SHP77 treated with DMSO at 0.1 percent for 48 hours (cell line): ENCODE measurements around the gene HLA-DPB1.

Experiments
- DNase-seq: peaks from one replicate; lab custom pipeline; 2025; lab: John Stamatoyannopoulos, UW

HLA-DPB1 gene

DNA sequence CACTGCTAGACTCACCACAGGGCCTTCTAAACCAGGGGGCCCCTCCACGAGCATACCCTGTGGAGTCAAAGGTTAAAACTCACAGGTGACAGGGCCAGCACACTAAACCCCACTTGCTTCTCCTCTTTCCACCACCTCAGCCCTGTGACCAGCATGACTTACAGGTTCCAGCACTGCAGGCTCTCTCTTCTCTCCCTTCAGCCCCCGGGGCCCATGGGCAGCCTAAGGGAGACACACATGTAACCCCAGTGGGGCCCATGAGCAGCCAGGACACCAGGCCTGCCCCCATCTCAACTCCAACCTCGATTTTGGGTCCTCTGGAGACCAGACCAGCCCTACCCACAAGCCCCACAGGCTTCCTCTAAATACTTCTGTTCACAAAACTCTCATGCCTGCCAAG lies 28.0 kb downstream of the HLA-DPB1 start:
- DNase-seq: no peak

DNA sequence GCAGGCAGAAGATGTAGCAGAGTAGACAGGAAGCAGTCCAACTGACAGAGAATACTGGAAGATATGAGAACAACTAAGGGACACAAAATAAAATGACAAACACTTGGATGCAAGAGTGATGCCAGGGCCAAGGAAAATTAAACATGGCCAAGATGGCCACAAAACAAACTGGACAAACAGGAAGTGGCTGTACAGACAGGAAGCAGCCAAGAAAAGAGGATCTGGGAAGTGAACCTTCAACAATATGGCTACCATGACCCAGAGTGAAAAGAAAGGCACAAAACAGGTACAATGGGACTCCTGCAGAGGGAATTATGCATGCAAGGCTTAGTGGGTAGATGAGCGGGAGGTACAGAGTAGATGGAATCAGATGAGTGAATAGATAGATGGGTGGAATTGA lies 29.1 kb downstream of the HLA-DPB1 start:
- DNase-seq: no peak

DNA sequence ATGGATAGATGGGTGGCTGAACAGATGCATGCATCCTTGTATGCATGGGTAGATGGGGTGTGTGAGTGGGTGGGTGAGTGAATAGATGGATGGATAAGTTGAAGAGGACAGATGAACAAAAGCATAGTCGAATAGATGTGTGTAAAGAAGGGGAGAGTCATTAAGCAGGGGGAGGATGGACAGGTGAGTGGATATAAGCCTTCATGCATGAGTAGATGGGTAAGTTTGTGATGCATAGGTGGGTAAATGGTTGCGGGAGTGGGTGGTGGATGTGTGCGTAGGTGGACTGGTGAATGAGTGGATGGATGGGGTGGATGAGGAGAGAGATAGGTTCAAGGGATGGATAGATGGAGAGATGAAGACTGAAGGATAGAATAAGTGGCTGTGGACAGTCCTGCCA lies 29.6 kb downstream of the HLA-DPB1 start:
- DNase-seq: no peak

DNA sequence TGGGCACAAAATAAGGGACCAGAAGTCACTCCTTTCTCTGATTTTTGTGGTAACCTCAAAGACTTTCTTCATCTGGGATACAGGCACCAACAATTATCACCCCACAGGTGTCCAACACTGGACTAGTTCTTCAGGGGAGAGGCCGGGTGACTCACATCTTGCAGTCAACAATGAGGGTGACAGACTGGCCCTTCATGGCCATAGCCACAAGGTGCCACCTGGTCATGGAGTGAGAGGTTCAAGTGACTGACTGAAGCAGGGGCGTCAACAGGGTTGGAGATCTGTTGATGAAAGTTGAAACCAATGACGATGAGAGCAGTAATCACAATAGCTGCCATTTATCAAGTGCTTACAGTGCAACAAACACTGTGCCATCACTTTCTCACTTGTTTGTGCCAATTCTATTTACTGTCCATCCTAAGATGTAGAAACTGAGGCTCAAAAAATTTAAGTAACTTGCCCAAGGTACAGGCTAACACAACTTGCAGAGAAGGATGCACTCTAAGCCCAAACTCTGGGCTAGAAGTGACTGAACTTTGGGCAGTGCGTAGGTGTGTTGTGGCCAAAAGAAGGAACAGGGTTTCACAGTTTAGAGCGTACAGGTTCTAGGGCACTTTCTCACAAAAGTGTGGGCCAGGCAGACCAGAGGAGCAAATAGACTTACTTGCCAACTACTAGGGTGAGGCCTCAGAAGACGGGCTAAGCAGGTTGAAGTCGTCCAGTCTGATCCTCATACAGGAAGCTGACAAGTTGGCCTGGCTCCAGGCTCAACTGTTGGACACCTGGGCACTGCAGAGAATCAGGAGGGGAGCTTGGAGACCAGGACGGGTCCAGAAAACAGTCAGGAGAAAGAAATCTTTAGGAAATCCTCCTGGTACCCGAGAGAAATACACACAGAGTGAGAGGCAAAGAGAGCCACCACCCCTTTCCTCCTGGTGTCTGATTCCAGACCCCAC lies 30.4 kb downstream of the HLA-DPB1 start:
- no peak for DNase-seq

DNA sequence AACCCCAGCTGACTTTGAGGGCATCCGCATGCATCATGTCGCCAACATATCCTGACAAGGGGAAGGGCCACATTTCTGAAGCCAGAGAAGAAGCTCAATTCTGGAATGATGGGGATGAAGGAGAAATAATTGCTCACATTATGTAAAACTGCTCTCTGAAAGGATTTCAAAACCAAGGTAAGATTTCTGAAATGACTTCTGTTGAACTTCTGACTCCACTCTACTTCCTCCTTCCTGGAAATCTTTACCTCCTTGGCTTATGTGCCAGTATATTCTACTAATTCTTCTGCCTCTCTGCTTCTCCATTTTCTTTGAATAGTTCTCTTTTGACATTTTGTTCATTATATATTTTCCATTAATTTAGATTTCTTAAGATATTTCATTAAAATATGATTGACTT lies 31.9 kb downstream of the HLA-DPB1 start:
- DNase-seq: no peak

DNA sequence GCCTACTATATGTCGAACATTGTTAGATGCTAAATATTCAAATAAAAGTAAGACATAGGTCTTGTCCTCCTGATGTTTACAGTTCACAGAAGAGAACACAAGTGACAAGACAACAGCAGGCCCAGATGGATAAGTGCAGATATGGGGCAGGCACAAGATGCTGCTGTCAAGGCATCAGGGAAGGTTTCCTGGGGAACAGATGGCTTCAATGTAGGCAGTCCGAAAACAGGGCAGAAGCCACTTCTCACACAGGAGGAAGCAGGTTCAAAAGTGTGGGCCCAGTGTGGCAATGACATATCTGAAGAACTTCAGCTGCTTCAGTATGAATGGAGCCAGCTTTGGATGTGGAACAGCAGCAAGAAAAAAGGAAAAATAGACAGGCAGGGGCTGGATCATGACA lies 32.5 kb downstream of the HLA-DPB1 start:
- no peak for DNase-seq

DNA sequence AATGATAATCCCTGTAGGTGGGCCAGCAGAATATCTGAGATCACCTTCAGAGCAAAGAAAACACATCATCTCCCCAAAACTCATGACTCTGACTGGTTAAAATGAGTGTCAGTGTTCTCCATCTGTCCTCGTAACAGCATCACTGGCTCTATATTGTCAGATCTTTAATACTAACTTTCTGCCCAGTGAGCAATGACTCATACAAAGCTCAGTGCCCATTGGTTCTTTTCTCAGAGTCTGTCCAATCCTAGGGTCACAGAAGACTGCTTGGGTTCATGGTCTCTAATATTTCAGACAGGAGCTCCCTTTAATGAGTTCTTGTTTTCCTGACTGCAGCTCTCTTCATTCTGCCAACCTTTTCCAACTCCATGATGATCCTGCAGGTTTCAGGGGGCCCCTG lies 36.4 kb downstream of the HLA-DPB1 start:
- no peak for DNase-seq

DNA sequence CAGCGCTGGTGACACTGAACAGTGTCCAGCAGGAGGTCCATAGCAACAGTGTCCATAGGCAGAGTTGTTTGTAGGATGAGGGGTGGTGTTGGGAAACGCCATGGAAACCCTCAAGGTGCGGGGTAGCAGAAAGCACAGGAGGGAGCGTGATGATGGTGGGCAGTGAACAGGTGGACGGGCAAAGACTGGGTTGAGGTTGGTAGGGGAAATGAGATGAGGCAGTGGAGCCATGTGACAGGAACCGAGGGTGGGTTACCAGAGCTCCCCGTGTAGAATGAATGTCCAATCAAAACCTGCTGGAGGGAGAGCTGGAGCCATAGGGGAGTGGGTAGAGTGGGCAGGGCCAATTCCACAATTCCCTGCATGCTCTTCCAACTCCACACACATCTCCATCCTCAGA lies 38.0 kb downstream of the HLA-DPB1 start:
- no peak for DNase-seq

DNA sequence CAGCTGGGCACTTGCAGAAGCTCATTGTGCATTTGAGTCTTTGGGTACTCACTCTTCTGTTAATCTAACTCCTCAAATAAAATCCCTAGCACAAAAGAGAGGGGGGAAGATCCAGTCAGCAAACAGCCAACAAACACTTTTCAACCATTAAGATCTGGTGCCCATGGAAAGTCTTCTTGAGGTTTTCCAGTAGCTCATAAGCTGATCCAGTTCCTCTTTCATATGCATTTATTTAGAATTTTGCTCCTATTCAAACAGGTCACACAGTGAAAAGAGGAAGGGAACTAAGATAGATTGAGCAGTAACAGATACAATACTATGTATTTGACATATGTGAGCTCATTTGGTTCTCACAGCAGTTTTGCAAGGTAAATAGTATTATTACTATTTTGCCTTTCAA lies 38.6 kb downstream of the HLA-DPB1 start:
- no peak for DNase-seq

DNA sequence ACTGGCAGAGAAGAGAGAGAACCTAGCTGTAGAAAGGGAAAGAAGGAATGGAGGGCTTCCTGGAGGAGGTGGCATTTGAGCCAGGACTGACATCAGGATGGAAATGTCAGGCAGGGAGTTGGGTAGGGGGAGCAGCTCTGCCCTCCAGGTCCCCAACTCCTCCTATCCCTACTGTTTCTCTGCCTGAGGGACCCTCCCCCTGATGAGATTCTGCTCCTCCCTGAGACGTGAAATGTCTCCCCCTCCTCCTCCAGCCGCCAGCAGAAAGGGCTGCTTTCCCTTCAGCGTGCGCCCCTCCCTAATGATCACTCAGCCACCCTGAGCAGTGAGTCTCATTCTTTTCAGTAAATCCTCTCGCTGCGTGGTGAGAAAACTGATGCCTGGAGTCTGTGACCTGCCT lies 40.6 kb downstream of the HLA-DPB1 start:
- no peak for DNase-seq

DNA sequence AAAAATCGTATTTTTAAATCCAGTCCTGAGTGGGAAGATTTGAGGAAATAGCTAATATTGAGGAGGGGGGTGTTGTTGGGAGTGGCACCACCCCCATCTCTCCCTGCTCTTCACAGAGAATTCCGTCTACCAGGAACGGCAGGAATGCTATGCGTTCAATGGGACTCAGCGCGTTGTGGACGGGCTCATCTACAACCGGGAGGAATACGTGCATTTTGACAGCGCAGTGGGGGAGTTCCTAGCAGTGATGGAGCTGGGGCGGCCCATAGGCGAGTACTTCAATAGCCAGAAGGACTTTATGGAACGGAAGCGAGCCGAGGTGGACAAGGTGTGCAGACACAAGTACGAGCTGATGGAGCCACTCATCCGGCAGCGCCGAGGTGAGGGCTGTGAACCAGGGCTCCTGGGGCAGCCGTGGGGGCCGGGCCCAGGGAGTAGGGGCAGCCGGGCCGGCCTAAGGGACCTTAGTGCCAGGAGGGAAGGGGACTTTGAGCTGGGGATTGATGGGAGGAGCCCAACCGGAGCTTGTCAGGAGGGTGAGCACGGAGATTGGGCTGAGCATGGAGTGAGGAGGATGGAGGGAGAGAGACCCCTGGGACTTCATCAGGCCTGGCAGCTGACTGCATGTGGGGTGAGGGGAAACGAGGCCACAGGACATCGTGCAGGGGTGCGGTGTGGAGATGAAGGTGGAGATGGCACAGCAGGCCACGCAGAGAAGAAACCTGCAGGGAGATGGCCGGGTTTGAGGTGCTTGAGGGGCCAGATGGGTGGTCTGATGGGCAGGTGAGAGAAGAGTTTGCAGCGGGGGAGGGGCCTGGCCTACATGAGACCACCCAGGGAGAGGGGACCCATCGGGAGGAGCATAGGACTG lies 41.3 kb downstream of the HLA-DPB1 start:
- DNase-seq: no peak

DNA sequence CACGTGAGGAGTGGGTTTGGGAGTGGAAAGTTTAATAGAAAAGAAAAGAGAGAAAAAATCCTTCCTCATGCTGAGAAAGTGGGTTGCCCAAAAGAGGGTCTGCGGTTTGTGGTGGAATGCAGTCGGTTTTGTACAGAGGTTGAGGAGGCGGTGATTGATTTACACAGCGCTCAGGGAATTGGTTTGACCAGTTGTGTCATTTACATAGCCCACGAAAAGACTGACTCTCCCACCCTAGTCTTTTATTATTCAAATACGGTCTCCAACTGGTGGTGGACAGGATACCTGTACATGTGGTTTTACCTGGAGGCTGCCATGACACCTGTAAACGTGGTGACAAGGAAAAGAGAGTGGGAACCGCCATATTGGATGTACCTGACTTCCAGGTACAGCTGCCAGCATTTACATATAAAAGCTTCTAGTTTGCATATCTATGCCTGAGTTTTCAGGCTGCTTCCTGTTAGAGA lies 42.1 kb downstream of the HLA-DPB1 start:
- no peak for DNase-seq

DNA sequence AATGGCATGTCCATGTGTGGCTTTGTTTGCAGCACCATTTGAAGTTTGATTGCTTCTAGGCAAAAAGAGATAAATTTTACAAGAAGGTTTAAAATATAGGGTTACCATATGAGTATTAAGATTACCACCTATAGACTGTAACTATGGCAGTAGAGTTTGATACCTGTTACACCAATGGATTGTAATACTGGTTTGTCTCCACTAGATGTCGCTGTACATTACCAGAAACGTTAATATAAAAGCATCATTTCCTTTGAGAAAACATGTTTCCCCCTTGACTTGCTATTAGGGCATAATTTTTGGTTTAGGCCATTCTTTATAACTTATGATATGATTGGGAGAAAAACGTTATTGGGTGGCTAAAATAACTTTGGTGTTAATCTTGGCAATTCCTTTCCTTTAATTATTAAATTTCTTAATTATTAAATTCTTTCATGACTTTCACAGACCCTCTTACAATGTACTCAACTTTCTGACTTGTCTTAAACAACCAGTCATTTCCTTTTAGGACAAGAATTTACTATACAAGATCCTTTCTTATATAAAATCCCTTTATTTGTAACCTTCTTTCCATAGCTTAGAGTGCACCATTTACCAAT lies 42.8 kb downstream of the HLA-DPB1 start:
- peak; percentile 10 for DNase-seq

DNA sequence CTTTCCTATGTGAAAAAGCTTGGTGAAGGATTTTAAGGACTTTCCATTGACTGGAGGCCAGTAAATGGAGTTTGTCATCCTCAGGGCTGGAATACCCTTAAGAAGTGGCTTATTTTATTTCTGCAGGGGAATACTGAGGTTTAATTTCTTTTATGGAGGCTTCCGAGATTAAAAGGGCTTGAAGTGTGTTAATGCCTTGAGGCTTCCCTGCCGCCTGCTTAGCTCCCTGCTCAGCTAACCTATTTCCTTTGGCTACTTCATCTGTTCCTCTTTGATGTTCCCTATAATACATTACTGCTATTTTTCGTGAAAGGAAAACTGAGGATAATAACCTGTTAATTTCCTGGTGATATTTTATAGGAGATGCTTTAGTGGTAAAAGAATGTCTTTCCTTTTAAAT lies 44.2 kb downstream of the HLA-DPB1 start:
- no peak for DNase-seq

DNA sequence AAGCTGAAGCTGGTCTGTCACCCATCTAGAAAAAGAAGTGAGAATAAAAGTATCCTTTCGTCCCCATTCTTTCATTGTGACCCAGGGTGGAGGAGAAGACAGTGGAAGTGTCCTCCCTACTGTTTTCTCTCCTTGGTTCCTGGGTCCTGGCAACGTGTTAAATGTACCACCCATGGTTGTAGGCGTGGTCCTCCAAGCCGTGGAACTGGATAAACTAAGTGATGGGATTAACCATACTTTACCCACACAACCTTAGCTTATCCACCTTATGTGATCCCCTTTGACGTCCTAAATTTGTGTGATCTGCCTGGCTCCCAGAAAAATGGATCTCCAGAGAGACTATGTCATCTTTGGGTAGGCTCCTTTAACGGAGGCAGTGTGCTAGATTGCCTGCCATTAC lies 47.4 kb downstream of the HLA-DPB1 start:
- no peak for DNase-seq

DNA sequence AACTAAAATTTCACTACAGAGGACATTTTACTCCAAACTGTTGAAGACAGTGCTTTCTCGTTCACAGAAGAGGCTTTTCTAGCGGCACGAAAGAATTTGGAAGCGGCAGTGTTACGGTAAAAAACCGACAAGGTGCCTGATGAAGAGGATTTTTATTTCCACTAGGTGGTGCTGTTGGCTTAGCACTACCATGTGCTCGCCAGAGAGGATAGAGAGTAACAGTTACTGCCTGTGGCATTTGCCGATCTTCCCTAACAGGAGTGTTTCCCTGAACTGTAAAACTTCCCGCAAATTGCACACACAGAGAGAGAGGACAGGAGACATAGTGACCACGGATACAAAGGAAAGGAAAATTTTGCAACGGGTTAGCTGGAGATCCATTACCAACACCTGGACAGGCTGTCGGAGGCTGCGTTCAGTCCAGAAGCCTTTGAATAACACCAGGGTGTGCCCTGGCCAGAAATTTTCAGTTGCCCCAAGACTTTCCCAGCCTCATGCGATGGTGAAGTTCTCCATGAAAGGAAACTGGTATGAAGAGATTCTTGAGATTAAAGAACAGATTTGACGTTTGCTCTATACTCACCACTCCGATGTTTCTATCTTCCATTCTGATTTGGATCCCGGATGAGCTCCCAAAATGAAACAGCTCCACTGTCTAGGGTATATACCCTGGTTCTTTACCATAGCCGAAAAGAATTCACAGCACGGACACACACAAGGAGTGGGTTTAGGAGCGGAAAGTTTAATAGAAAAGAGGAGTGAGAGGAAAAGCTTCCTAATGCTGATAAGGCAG lies 48.1 kb downstream of the HLA-DPB1 start:
- peak; percentile 65 for DNase-seq

DNA sequence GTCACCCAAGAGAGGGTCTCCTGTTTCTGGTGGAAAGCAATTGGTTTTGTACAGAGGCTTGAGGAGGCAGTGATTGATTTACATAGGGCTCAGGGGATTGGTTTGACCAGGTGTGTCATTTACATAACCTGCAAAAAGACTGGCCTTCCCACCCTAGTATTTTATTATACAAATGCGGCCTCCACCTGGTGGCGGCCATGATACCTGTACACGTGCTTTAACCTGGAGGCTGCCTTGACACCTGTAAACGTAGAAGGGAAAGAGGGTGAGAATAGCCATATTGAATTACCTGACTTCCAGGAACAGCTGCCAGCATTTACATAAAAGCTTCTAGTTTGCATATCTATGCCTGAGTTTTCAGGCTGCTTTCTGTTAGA lies 48.7 kb downstream of the HLA-DPB1 start:
- DNase-seq: no peak

DNA sequence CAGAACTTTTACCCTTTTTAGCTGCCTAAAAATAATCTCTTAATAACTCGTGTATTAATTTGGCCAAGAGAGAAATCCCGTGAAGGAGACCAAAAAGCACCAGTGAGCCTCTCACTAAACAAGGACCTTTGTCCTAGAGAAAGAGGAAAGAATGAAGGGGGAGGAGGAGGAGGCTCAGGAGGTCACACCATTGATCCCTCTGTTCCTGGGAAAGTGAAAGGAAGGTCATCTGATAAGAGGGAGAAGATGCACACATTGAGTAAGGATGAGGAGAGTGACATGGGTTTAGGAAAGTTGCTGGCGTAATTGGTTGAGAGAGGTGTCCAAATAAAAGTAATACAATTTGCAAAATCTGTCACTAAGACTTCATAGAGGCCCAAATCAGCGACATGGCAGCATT lies 49.2 kb downstream of the HLA-DPB1 start:
- DNase-seq: no peak

DNA sequence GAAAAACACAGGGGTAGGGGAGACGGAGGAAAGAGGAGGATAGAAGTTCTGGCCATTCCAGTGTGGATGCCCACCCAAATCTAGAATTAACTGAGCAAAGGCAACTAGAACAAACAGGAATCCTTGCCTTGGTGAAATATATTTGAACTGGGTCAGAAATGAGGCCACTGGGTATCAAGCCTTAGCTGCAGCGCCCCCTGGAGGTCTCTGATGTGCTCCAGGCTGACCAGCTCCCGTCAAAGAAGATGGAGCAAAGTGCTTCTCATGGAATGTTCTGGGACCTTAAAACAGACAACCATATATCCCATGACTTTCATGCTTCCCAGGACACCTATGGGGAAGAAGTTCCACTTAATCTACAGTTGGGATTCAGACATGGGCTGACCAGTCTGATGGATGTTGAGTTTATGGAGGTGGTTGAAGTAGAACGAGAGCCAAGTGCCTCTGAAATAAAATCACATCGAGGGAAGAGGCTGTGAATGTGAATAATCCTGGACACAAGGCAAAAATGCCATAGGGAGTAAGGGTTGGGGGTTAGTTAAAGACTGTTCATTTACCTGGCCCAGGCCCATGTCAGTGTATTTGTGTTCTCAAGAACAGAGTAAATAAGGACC lies 50.4 kb downstream of the HLA-DPB1 start:
- DNase-seq: peak; percentile 14

DNA sequence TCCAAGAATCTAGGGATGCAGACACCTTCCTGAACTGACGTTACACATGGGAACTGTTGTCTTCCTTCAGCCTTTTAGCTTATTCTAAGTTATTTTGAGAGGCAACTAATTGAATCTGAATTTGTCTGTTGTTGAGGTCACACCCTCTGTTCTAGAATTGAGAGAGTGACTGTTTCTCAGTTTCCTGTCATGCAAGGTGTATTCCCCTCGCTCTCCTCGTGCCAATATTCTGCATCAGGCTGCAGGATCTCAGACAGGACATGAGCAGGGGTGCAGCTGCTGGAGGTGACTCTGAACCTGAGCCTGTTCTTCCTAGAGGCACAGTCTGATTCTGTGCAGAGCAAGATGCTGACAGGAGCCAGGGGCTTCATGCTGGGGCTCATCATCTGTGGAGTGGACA lies 52.5 kb downstream of the HLA-DPB1 start:
- DNase-seq: no peak

DNA sequence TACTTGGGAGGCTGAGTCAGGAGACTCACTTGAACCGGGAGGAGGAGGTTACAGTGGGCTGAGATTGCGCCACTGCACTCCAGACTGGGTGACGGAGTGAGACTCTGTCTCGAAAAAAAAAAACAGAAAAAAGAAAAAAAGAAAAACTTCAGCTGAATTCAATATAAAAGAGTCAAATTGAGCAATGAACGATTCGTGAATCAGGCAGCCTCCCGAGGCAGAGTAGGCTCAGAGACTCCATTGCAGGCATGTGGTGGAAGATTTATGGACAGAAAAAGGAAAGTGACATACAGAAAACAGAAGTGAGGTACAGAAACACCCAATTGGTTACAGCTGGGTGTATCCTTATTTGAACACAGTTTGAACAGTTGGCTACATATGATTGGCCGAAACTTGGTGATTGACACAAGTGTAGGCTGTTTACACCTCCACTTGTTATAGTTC lies 56.3 kb downstream of the HLA-DPB1 start:
- DNase-seq: no peak
